ENCODE measurements around the gene SHANK3.

The SHANK3 gene

GRCh38 chr22:50678651-50679521 lies 6.3 kb downstream of the SHANK3 start:
- DNase-seq (ENCODE audit: low read depth) = no peak

- DNase-seq (ENCODE audit: low read depth) = no peak
These were observed 10.7 kb downstream of the SHANK3 start for GRCh38 chr22:50683086-50683993.

- no peak for DNase-seq (ENCODE audit: low read depth)
These were observed 11.4 kb downstream of the SHANK3 start for GRCh38 chr22:50683994-50684371.

GRCh38 chr22:50684501-50684900 lies 11.9 kb downstream of the SHANK3 start:
- DNase-seq (ENCODE audit: low read depth) = no peak

GRCh38 chr22:50684986-50685385 lies 12.4 kb downstream of the SHANK3 start:
- DNase-seq (ENCODE audit: low read depth) = no peak

- no peak for DNase-seq (ENCODE audit: low read depth)
These were observed 14.2 kb downstream of the SHANK3 start for GRCh38 chr22:50686794-50687193.

GRCh38 chr22:50687829-50688228 lies 15.2 kb downstream of the SHANK3 start:
- no peak for DNase-seq (ENCODE audit: low read depth)

- no peak for DNase-seq (ENCODE audit: low read depth)
These were observed 15.8 kb downstream of the SHANK3 start for GRCh38 chr22:50688448-50688847.

- peak; percentile 33 for DNase-seq (ENCODE audit: low read depth)
These were observed 18.9 kb downstream of the SHANK3 start for GRCh38 chr22:50691521-50691920.

GRCh38 chr22:50693462-50693861 lies 20.8 kb downstream of the SHANK3 start:
- DNase-seq (ENCODE audit: low read depth) = no peak

- DNase-seq (ENCODE audit: low read depth) = no peak
These were observed 21.5 kb downstream of the SHANK3 start for GRCh38 chr22:50694099-50694605.

GRCh38 chr22:50694766-50695420 lies 22.3 kb downstream of the SHANK3 start:
- DNase-seq (ENCODE audit: low read depth) = no peak

- DNase-seq (ENCODE audit: low read depth) = no peak
These were observed 23.0 kb downstream of the SHANK3 start for GRCh38 chr22:50695421-50696250.

GRCh38 chr22:50696251-50696798 lies 23.7 kb downstream of the SHANK3 start:
- no peak for DNase-seq (ENCODE audit: low read depth)

- DNase-seq (ENCODE audit: low read depth) = no peak
These were observed 24.4 kb downstream of the SHANK3 start for GRCh38 chr22:50696799-50697561.

GRCh38 chr22:50697667-50698506 lies 25.3 kb downstream of the SHANK3 start:
- no peak for DNase-seq (ENCODE audit: low read depth)

GRCh38 chr22:50698546-50698945 lies 25.9 kb downstream of the SHANK3 start:
- no peak for DNase-seq (ENCODE audit: low read depth)

- DNase-seq (ENCODE audit: low read depth) = no peak
These were observed 26.6 kb downstream of the SHANK3 start for GRCh38 chr22:50699001-50699755.

Measured in fibroblast of gingiva (primary cell).